Muscle of arm (tissue), 12 donors: ENCODE measurements around the gene RAD51B. TPM values are rescaled to one million over a fixed set of nuclear protein-coding genes. Genes with fewer than 3 reads are reported as not detected.
"Not testable (repeated sequence)": the region's sequence is repeated elsewhere in the genome, so short reads cannot be mapped to it uniquely, and the experiment has no call there.

Experiments used
- DNase-seq: peaks from one replicate; pipeline ENCODE4 v3.0.0-alpha.2; 2013
- polyA plus RNA-seq, 12 donors: library from polyadenylated mRNA; unstranded; fragments of 120-200 nt; gene quantifications; one replicate each; pipeline ENCODE4 v1.2.1, GENCODE V29; 2013; ENCODE audit not compliant: insufficient read length in 12 of 12

RAD51B gene
- polyA plus RNA-seq, 12 donors: 6.3 to 13.1 (median 9.7) TPM; not detected in 2

DNA sequence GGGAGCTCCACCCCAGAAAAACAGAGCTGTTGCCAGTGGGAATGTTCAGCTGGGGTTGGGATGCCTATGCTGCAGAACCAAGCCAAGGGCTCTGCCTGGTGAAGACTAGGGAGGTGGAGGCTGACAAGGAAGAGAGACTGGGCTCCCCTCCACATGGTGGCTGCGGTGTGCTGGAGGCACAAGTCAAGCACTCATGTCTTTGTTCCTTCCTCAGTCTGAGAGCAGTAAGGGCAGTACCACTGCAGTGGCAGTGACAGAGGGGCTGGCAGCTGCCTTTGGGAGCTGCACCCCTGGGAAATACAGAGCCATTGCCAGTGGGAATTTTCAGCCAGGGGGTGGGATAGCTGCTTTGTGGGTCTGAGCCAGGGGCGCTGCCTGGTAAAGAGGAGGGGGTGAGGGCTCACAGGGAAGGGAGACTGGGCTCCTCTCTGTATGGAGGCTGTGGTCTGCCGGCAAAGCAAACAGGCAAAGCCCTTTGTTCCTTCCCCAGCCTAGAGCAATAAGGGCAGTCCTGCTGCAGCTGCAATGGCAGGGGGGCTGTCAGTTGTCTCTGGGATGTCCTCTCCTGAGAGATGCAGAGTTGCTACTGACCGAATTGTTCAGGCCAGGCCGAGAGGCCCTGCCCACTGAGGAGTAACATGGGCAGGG, 255.9 kb downstream of the RAD51B start:
- no peak for DNase-seq

DNA sequence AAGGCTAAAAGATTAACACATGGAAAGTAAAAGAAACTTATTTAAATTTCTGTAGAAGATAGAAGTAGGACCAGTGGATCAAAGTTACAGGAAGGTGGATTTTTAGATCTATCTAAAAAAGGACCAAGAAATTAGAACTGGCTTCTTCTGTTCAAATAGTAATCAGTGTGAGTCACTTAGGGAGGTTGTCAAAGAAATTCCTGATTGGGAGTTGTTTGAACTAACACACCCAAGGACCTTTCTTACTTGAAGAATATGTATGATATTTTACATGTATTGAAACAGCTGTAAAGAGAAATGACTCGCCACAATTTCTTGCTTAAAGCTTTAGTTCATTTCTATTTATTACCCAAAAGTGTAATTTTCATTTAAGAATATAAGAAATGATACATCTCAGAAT, 256.9 kb downstream of the RAD51B start:
- no peak for DNase-seq

DNA sequence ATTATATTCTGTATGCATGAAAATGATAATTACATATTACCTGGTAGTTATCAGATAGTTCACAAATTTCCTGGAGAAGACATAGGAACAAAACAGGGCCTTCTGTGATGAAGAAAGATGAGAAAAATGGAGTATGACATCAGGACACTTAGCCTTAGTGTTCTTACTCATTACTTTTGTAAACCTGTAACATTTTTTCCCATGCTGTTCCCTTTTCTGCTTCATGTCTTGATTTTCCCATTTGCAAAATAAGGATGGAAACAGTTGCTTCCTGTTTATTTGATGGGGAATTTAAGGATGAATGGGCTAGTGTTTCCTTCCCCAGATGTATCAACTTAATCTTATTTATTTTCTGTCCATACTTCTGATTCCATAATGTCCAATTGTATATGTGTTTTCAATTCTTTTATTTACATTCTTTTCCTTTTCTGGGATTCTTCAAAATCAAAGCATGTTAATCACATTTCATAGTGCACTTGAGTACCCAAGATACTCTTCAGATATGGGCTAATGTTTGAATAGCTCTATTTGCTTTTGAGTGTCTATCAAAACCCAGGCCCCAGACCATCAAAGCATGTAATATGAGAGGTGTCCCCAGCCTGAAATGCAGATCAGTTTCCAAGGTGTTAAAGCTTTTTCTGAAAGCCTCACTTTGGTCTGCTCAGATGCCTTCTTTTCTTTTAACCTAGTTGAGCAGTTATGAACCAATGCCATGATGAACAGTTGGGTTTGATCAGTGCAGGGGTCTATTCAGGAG, 260.5 kb downstream of the RAD51B start:
- no peak for DNase-seq

DNA sequence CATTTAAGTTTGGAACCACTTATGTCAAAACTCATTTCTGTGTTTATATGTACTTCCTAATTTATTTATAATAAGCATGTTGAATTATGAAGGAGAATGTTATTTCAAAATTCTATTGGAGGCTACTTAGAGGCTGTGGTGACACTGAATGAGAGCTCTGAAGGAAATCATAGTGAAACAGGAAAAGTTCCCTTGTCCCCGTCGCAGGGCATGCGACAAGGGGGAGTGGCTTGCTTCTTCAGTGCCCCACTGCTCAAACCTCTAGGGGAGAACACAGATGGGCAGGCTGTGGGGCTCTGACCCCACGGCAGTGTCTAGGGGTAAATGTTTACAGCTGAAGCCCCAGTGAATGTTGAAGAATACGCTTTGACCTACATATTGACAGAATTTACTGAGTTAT, 261.9 kb downstream of the RAD51B start:
- DNase-seq: no peak

DNA sequence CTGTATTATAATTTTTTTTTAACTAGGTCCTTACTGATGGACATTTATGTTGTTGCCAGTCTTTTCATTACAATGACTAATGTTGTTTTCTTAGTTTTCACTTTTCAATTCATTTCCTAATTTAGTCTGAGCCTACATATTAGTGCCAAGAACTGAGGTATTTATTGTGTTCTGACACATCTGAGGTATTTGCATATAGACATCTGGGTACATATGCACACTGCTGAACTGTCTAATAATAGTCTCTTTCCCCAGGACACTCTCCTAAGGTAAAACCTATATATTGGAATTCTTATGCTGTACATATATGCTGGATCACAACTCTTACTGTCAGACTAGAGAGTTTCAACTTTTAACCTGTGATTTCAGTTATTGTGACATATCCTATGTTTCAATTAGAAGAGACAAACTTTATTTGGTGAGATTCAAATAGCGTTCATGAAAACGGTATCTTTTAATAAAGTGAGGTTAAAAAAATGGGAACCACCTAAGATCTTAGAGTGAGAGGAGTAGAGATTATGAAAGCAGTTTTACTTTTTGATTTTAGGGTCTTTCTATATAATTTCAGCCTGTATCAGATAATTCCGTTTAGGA, 263.2 kb downstream of the RAD51B start:
- DNase-seq: no peak

DNA sequence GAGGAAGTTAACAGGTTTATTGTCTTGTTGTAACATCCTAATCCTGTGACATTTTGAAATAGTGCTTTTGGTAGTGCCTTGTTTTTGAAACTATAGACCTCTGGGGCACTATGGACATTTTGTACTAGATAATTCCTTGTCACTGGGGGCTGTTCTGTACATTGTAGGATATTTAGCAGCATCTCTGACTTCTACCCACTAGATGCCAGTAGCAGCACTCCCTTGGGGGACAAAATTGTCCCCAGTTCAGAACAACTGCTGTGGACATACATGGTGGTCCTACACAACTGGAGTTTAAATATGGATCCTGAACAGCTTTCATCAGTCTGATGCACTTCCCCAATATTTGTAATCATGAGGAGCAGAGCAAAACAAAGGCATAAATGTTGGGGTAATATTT, 264.7 kb downstream of the RAD51B start:
- DNase-seq: no peak

DNA sequence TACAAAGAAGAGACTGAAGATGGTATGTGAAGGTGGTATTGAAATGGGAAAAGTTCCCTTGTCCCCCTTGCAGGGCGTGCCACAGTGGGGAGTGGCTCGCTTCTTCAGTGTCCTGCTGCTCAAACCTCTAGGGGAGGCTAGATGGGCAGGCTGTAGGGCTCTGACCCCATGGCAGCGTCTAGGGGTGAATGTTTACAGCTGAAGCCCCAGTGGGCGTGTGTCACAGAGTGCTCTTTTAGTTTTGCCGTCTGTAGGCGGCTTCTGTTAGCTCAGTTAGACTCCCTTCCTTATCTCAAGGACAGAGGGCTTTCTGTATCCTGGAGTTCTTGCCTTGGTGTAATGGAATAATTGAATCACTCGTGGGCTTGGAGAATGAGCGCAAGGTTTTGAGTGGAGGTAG, 266.2 kb downstream of the RAD51B start:
- no peak for DNase-seq

DNA sequence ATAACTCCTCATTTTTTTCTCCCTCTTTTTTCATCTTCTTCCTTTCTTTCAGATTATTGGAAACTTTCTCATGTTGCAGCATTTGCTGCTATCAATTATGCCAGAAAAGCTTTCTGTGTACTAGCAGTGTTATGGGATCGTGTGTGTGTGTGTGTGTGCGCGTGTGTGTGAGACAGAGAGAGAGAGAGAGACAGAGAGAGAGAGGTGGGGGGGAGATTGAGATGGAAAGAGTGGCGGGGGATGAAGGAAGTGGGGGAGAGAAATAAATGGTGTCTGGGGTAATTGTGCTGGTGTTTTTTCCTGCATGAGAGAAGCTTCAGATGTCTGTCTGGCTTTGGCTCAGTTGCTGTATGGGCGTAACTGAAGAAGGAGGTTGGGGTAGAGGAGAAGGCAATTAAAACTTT, 268.9 kb downstream of the RAD51B start:
- peak; percentile 57 for DNase-seq

DNA sequence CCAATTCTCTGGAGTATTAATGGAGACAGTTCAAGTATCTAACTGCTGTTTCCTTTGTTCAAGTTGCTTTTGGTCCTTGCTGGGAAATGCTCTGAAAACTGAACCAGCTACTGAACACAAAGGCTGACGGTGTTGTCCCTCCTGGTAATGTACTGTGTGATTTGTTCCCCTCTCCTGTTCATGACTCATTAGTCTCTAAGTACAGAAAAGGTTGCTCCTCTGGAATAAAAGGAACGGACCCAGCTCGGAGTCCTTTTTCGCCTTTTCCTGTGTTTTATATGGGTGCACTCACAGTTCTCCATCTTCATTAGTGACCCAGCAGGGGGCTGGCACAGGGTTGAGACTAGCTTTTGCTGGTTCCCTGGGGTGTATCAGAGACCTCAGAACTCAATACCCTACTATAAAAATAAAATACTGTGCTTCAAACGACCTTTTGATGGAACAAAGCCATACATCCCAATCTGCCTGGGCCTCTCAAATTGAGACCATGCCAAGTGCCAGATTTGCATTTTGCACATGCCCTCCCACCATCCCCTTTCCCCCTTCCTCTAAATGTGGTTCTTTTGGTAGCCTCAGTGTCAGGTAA, 269.7 kb downstream of the RAD51B start:
- DNase-seq: no peak

DNA sequence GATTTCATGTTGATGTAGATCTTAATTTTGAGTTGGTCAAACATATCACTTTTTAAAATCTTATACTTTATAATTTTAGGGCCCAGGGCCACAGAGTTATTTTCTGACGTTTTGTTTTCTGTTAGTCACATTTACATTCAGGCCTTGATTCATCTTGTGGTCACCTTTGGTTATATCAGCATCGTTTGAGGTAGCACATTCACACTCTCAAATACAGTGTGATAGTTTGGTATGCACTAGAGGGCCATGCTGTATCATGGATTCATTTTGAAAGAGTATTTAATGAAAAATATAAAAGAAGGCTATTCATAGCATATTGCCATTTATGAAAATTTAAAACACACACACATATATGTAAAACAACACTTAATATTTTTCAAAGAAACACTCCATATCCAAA, 274.6 kb downstream of the RAD51B start:
- DNase-seq: no peak

DNA sequence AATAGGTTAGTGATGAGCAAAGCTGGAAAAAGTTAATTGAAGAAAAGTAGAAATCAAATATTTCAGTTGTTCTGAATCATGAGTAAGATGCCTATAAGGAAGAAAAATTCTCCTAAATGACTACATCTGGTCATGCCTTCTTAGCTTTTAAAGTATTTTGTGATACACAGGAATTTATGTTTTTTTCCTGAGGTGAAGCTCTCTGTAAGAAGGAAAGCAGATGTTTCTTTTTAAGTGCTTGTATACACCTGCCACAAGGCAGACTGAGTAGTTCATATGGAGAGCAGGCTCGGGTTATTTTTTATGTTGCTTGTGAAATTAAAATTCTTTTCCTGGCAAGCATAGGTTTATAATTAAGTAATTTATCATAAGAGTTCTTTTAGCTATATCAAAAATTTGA, 275.2 kb downstream of the RAD51B start:
- no peak for DNase-seq

DNA sequence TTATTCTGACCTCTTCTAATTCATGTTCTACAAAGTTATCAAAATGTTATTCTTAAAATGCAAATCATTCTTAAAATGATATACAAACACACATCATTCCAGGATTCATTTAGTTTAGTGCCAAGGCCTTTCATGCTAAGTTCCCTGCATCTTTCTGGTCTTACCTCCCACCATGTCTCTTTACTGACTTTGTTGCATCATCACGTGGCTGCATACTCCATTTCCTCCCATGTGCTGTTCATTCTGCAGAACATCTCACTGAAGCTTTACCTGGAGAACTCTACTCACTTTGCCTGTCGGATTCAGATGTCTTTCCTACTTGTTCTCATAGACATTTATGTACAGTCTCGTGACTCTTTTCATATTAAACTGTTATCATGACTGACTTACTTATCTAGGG, 278.1 kb downstream of the RAD51B start:
- no peak for DNase-seq

DNA sequence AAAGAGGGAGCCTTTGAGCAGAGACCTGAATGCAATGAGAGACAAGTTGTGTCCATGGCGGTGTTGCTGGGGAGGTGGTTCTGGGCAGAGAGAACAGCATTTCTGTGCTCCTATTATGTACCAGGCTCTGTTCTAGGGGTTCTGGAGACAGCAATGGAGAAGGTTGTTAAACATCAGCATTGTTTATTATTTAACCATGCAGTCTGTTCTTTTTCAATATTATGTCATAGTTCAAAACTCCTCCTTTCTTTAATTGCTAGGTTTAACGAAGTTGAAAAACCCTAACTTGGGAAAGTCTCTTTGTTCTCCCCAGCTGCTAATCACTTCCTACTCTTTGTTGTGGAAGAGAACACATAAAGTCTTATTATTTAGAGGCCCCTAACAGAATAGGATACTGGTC, 279.3 kb downstream of the RAD51B start:
- no peak for DNase-seq

DNA sequence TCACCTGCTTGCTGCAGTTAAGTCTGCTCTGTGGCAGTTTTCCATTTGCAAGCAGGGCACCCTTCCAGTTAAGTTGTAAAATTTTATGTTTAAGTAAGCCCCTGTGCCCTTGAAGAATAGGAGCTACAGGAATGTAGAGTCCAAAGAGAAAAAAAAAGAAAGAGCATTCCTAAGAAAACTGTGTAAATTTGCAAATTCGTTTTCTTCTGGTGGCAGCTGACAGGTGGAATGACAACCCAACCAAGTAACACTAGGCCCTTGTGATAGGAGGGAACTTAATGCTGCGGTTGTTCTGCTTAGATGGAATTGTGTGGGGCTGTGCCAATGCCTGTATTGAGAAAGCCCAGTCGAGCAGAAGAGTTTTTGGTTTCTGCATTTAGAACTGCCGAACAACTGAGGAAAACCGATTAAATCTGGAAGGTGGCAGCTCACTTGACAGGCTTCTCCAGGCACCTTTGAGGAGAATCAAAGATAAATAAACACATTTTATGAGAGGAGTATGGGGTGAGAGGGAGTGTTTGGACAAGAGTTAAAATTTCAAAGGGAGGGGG, 280.0 kb downstream of the RAD51B start:
- no peak for DNase-seq

DNA sequence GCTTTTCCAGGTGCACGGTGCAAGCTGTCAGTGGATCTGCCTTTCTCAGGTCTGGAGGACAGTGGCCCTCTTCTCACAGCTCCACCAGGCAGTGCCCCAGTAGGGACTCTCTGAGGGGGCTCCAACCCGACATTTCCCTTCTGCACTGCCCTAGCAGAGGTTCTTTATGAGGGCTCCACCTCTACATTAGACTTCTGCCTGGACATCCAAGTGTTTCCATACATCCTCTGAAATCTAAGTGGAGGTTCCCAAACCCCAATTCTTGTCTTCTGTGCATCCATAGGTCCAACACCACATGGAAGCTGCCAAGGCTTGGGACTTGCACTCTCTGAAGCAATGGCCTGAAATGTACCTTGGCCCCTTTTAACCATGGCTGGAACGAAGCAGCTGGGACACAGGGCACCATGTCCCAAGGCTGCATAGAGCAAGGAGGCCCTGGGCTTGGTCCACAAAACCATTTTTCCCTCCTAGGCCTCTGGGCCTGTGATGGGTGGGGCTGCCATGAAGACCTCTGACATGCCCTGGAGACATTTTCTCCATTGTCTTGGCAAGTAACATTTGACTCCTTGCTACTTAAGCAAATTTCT, 282.2 kb downstream of the RAD51B start:
- not testable (repeated sequence) for DNase-seq

DNA sequence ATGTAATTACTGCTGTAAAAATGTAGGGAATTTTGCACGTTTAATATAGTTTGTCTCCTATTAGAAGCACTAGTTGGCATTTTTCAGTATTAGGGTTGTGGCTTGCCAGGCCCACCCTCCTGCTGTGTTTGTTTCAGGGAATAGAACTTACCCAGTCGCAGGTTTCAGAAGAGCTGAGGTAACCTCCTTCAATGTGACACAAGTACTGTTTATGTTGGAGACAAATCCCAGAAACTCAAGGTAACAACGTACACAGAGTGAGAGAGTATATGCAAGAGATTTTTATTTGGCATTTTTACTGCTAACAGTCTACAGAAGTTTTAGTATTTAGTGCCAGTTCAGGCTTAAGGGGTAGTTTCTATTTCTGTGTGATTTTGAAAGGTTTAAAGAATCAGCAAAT, 284.3 kb downstream of the RAD51B start:
- no peak for DNase-seq

DNA sequence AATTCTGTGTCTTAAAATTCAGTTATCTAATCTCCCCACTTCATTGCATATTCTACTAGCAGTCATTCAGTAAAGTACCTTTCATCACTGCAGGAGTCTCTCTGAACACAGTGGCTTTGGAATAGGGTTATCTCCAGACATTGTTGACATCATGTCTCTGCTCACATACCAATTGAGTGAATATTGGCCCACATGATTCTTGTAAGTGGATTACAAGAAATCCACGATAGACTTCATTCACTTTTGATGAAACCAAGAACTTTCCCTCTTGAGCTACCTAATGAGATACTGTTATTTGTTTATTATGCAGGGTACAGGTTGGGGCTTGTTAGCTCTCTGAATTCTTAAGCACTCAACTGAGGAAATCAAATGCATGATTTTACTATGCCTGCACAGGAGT, 284.9 kb downstream of the RAD51B start:
- no peak for DNase-seq

DNA sequence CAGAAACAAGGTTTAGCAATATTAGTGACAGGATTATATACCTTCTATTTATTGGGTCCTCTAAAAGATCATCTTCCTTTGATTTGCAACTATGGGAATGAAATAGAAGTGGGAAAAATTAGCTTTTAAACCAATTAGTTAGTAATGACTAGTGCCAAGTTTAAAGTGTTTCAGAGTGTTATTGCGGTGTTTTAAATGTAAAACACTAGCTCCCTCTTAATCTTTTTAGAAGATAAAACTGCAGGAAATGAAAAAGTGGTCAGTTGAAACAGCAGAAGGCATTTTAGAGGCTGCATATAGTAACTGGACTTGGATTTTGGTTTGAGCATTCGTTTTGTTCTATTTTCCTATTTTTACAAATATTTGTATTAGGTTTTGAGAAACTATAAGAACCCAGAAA, 286.2 kb downstream of the RAD51B start:
- no peak for DNase-seq

DNA sequence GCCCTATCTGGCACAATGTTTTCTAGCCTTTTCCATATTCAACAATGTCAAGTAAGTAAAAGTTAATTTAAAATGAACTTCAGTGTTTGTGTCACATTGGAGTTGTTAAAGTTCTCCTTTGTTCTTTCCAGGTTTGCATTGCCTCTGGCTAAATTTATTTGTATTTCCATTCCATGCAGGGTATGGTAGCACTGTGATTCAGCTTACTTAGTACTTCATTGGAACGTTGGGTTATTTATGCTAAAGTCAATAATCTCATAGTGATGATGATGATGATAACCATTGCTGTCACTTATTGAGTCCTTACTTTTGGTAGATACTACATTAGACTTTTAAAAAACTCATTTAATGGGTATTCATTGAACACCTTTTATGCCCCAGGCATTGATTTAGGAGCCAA, 286.9 kb downstream of the RAD51B start:
- DNase-seq: no peak

DNA sequence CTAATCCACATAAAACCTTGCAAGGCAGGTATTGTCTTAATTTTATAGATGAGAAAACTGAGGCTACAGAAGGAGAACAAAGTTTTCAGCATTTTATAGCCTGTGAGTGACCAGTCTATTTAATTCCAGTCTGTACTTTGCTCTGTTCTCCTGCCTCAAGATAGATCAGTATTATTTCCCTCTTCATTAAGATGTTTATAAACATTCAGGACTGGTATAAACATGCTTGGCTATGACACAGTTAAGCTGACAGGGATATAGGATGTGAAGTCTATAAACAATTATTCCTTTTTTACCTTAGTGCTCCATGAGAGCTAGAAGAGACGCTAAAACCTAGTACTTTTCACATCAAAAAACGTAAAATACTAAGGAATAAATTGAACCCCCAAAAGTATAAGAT, 287.3 kb downstream of the RAD51B start:
- no peak for DNase-seq

DNA sequence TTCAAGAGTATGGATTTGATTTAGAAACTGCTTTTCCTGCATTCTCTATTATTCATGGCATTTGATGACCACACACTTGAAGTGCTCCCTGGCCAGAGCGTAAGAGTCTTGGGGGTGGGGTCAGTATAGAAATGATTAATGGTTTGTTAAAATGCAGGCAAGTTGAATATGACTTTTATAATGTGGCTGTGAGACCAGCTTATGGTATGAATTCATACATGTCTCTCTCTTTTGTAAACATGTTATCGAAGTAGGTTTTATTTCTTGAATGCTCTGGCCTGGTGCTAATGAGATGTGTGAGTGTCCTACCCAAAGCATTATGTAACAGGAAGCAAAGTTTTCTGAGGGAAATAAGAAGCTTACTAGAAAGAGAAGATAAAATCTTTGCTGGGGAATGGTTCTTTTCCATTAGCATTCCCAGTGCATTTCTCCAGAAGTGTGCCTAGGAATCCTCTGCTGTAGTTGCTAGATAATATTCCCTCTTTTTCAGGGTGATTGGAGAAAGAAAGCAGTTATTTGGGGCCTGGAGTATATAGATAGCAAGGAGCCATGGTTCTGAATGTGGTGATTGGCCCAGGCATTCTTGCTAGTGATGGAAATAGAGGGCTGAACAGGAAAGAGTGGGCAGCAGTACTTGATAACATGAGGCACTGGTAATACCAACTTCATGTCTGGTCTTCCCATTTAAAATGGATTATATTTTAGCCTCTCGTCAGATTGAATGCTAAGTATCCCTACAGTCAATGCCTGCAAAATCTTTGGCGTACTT, 289.7 kb downstream of the RAD51B start:
- DNase-seq: no peak
